ENCODE measurements around the gene BPTF.
"Not testable (repeated sequence)": the region's sequence is repeated elsewhere in the genome, so short reads cannot be mapped to it uniquely, and the experiment has no call there.

Gene BPTF

GRCh38 chr17:67884741-67885140, 59.4 kb downstream of the BPTF start:
- DNase-seq = no peak

- no peak for DNase-seq
Measured at GRCh38 chr17:67891481-67892119, 66.3 kb downstream of the BPTF start.

- DNase-seq = no peak
Measured at GRCh38 chr17:67902511-67903231, 77.4 kb downstream of the BPTF start.

- not testable (repeated sequence) for DNase-seq
Measured at GRCh38 chr17:67905298-67905697, 80.0 kb downstream of the BPTF start.

- DNase-seq = not testable (repeated sequence)
Measured at GRCh38 chr17:67910117-67910803, 85.0 kb downstream of the BPTF start.

- DNase-seq = no peak
Measured at GRCh38 chr17:67911059-67911782, 85.9 kb downstream of the BPTF start.

- DNase-seq = no peak
Measured at GRCh38 chr17:67912088-67912487, 86.8 kb downstream of the BPTF start.

- DNase-seq = no peak
Measured at GRCh38 chr17:67912656-67913055, 87.4 kb downstream of the BPTF start.

- no peak for DNase-seq
Measured at GRCh38 chr17:67920212-67920611, 94.9 kb downstream of the BPTF start.

GRCh38 chr17:67922503-67922902, 97.2 kb downstream of the BPTF start:
- no peak for DNase-seq

GRCh38 chr17:67928842-67929241, 103.5 kb downstream of the BPTF start:
- DNase-seq = not testable (repeated sequence)

- no peak for DNase-seq
Measured at GRCh38 chr17:67931227-67931626, 105.9 kb downstream of the BPTF start.

- peak in 1 of 2 donors; percentile 9 for DNase-seq
Measured at GRCh38 chr17:67942810-67943209, 117.5 kb downstream of the BPTF start.

GRCh38 chr17:67944035-67944434, 118.7 kb downstream of the BPTF start:
- DNase-seq = no peak

- no peak for DNase-seq
Measured at GRCh38 chr17:67946513-67946912, 121.2 kb downstream of the BPTF start.

GRCh38 chr17:67947325-67947813, 122.1 kb downstream of the BPTF start:
- DNase-seq = no peak

GRCh38 chr17:67950945-67951344, 125.6 kb downstream of the BPTF start:
- no peak for DNase-seq

GRCh38 chr17:67959510-67959909, 134.2 kb downstream of the BPTF start:
- DNase-seq = no peak

- not testable (repeated sequence) for DNase-seq
Measured at GRCh38 chr17:67960276-67960675, 135.0 kb downstream of the BPTF start.

- DNase-seq = not testable (repeated sequence)
Measured at GRCh38 chr17:67962156-67962555, 136.9 kb downstream of the BPTF start.

GRCh38 chr17:67963145-67963572, 137.9 kb downstream of the BPTF start:
- DNase-seq = peak; percentile 54 to 76

GRCh38 chr17:67970783-67971182, 145.5 kb downstream of the BPTF start:
- no peak for DNase-seq

- DNase-seq = no peak
Measured at GRCh38 chr17:67974185-67974584, 148.9 kb downstream of the BPTF start.
